H1 (cell line): ENCODE results near the gene LPO. TPM values are rescaled to one million over a fixed set of nuclear protein-coding genes. Genes with fewer than 3 reads are reported as not detected.

Source experiments
- CTCF ChIA-PET: fragments of 300-600 bp; sonication (Branson Sonifier 250); formaldehyde crosslinking; loops from one replicate; lab custom pipeline; 2021; ENCODE audit not compliant: partially characterized antibody; lab: Charles Lee
- POLR2A ChIA-PET: fragments of 300-600 bp; sonication (Branson Sonifier 250); formaldehyde crosslinking; loops from one replicate; lab custom pipeline; 2021; ENCODE audit warnings: inconsistent platforms; ENCODE audit not compliant: partially characterized antibody; lab: Charles Lee
- DNase-seq, 2 experiments: peaks; one replicate each; pipeline versions ENCODE4 v3.0.0 to v3.0.0-alpha.2; 2010 to 2022; ENCODE audit warnings: low spot score in 2 of 2, low read depth in 1 of 2, mixed read lengths in 1 of 2
- FAIRE-seq: peaks from 2 replicates; lab custom pipeline; 2011; peaks lifted over from hg19 to GRCh38; lab: Jason Lieb, UNC
- H2AFZ ChIP-seq: 2 replicates; pipeline ENCODE4 v1.8.1; 2012; ENCODE audit warnings: low read length, inconsistent platforms
- H2AK5ac ChIP-seq: 2 replicates; pipeline ENCODE4 v1.6.1; 2013; ENCODE audit warnings: low read depth, low read length
- H2BK120ac ChIP-seq: replicated peaks from 2 replicates; pipeline ENCODE3; 2013; ENCODE audit warnings: low read depth, low read length, inconsistent platforms
- H2BK12ac ChIP-seq: 2 replicates; pipeline ENCODE4 v1.6.1; 2013; ENCODE audit warnings: low read depth, low read length
- H2BK15ac ChIP-seq: 2 replicates; pipeline ENCODE4 v1.6.1; 2013; ENCODE audit warnings: low read length
- H2BK20ac ChIP-seq: 2 replicates; pipeline ENCODE4 v1.6.1; 2013; ENCODE audit warnings: low read length
- H2BK5ac ChIP-seq: 2 replicates; pipeline ENCODE4 v1.6.1; 2013; ENCODE audit warnings: low read depth, low read length
- H3K14ac ChIP-seq: 2 replicates; pipeline ENCODE4 v1.6.1; 2013; ENCODE audit warnings: inconsistent platforms; ENCODE audit not compliant: insufficient read length
- H3K18ac ChIP-seq: 2 replicates; pipeline ENCODE4 v1.6.1; 2013; ENCODE audit warnings: low read length; ENCODE audit errors: extremely low read depth
- H3K23ac ChIP-seq: 2 replicates; pipeline ENCODE4 v1.6.1; 2013; ENCODE audit warnings: inconsistent platforms; ENCODE audit not compliant: insufficient read length
- H3K23me2 ChIP-seq: 2 replicates; pipeline ENCODE4 v1.6.1; 2013; ENCODE audit warnings: low read depth, low read length
- H3K27ac ChIP-seq: 2 replicates; pipeline ENCODE4 v1.6.1; 2011; ENCODE audit warnings: low read depth, low read length, inconsistent platforms
- H3K27me3 ChIP-seq, 4 experiments: replicated peaks in 1 of 4; 1 replicate in 1 of 4; 2 replicates in 3 of 4; pipeline versions ENCODE4 v1.6.1 to v1.8.1; 2011 to 2013; ENCODE audit warnings: low read length in 3 of 4, mild to moderate bottlenecking in 3 of 4, inconsistent platforms in 2 of 4, mixed read lengths in 2 of 4, moderate library complexity in 1 of 4; ENCODE audit not compliant: control insufficient read depth in 3 of 4, insufficient read depth in 3 of 4; ENCODE audit errors: extremely low read depth in 1 of 4
- H3K36me3 ChIP-seq, 4 experiments: 2 replicates each; pipeline versions ENCODE4 v1.6.1 to v1.8.1; 2011 to 2013; ENCODE audit warnings: mild to moderate bottlenecking in 4 of 4, low read length in 3 of 4, moderate library complexity in 2 of 4, control low read depth in 1 of 4, inconsistent platforms in 1 of 4; ENCODE audit not compliant: insufficient read depth in 4 of 4, control insufficient read depth in 2 of 4
- H3K4ac ChIP-seq: replicated peaks from 2 replicates; pipeline ENCODE3; 2013; ENCODE audit warnings: low read length, low read depth, mixed read lengths, inconsistent platforms; ENCODE audit not compliant: insufficient read length
- H3K4me1 ChIP-seq, 4 experiments: replicated peaks in 1 of 4; 1 replicate in 1 of 4; 2 replicates in 3 of 4; pipeline versions ENCODE4 v1.6.1 to v1.8.1; 2011 to 2013; ENCODE audit warnings: low read length in 3 of 4, inconsistent platforms in 2 of 4, mixed read lengths in 1 of 4; ENCODE audit not compliant: insufficient read depth in 4 of 4, control insufficient read depth in 3 of 4
- H3K4me2 ChIP-seq, 2 experiments: 2 replicates each; pipeline versions ENCODE4 v1.6.1 to v1.8.1; 2011 to 2013; ENCODE audit warnings: low read depth in 2 of 2, low read length in 2 of 2, control low read depth in 1 of 2, inconsistent platforms in 1 of 2, mild to moderate bottlenecking in 1 of 2; ENCODE audit not compliant: insufficient read depth in 1 of 2
- H3K4me3 ChIP-seq, 4 experiments: fragments of 200-600, 300-600 bp in 1 of 4; sonication (generic), shearing (Covaris generic), sonication (Bioruptor Twin) in 1 of 4; 2 replicates each; pipeline versions ENCODE4 v1.5.1 to v1.8.1; 2011 to 2016; ENCODE audit warnings: low read length in 4 of 4, low read depth in 3 of 4, control low read depth in 2 of 4, inconsistent platforms in 2 of 4, mild to moderate bottlenecking in 2 of 4, mixed read lengths in 1 of 4, moderate library complexity in 1 of 4; ENCODE audit not compliant: insufficient read depth in 2 of 4; ENCODE audit errors: extremely low read depth in 1 of 4
- H3K56ac ChIP-seq: replicated peaks from 2 replicates; pipeline ENCODE3; 2013; ENCODE audit warnings: low read depth, mild to moderate bottlenecking, mixed read lengths, low read length, inconsistent platforms; ENCODE audit not compliant: insufficient read length
- H3K79me1 ChIP-seq: 2 replicates; pipeline ENCODE4 v1.6.1; 2013; ENCODE audit warnings: low read depth, low read length, control low read depth
- H3K79me2 ChIP-seq, 2 experiments: 2 replicates each; pipeline versions ENCODE4 v1.6.1 to v1.8.1; 2012 to 2013; ENCODE audit warnings: low read length in 2 of 2, mild to moderate bottlenecking in 2 of 2, inconsistent platforms in 1 of 2; ENCODE audit not compliant: insufficient read depth in 2 of 2, control insufficient read depth in 1 of 2
- H3K9ac ChIP-seq, 4 experiments: replicated peaks in 1 of 4; 1 replicate in 1 of 4; 2 replicates in 3 of 4; pipeline versions ENCODE4 v1.6.1 to v1.8.1; 2011 to 2013; ENCODE audit warnings: low read depth in 3 of 4, low read length in 3 of 4, control low read depth in 2 of 4, mild to moderate bottlenecking in 2 of 4, moderate library complexity in 2 of 4, inconsistent platforms in 1 of 4; ENCODE audit errors: extremely low read depth in 1 of 4
- H3K9me3 ChIP-seq, 2 experiments: 2 replicates each; pipeline versions ENCODE4 v1.6.1 to v1.8.1; 2012 to 2013; ENCODE audit warnings: mild to moderate bottlenecking in 2 of 2, moderate library complexity in 2 of 2, control low read depth in 1 of 2, inconsistent platforms in 1 of 2, low read depth in 1 of 2, low read length in 1 of 2, mixed read lengths in 1 of 2; ENCODE audit not compliant: insufficient read depth in 2 of 2
- H4K20me1 ChIP-seq, 2 experiments: replicated peaks in 1 of 2; 2 replicates each; pipeline versions ENCODE3 to v1.8.1; 2011 to 2013; ENCODE audit warnings: inconsistent platforms in 2 of 2, low read length in 2 of 2, mild to moderate bottlenecking in 1 of 2; ENCODE audit not compliant: insufficient read depth in 2 of 2, control insufficient read depth in 1 of 2
- H4K5ac ChIP-seq: 2 replicates; pipeline ENCODE4 v1.6.1; 2013; ENCODE audit warnings: low read length, low read depth, mixed read lengths, inconsistent platforms; ENCODE audit not compliant: insufficient read length
- H4K8ac ChIP-seq: 2 replicates; pipeline ENCODE4 v1.8.0; 2013; ENCODE audit warnings: mild to moderate bottlenecking, moderate library complexity, low read length, inconsistent platforms; ENCODE audit not compliant: insufficient read depth; ENCODE audit errors: extremely low read depth
- H4K91ac ChIP-seq: replicated peaks from 2 replicates; pipeline ENCODE3; 2013; ENCODE audit warnings: low read length, mixed read lengths, inconsistent platforms; ENCODE audit not compliant: insufficient read length
- CEBPB ChIP-seq: IDR thresholded peaks from 2 replicates; pipeline ENCODE4 v1.6.1; 2012; ENCODE audit warnings: low read depth, low read length
- E2F6 ChIP-seq: IDR thresholded peaks from 2 replicates; pipeline ENCODE4 v1.6.1; 2012; ENCODE audit warnings: inconsistent platforms
- ZNF274 ChIP-seq: IDR thresholded peaks from 2 replicates; pipeline ENCODE4 v1.7.0; 2012; ENCODE audit warnings: low read length, borderline replicate concordance; ENCODE audit errors: extremely low read depth
- WGBS, 2 experiments: shearing (Covaris generic) in 1 of 2; methylation state at CpG; one replicate each; pipeline versions ENCODE4 v1.1.6 to v1.1.7; 2013 to 2015; ENCODE audit warnings: low lambda C conversion rate in 2 of 2, mixed read lengths in 2 of 2, inconsistent platforms in 1 of 2, low coverage in 1 of 2, missing lambda C conversion rate in 1 of 2; ENCODE audit not compliant: insufficient replicate concordance in 2 of 2, insufficient coverage in 1 of 2, insufficient read length in 1 of 2; ENCODE audit errors: extremely low coverage in 1 of 2, missing lambda C conversion rate in 1 of 2; 5-methylcytosine and 5-hydroxymethylcytosine counted together
- polyA plus RNA-seq, 7 experiments: library from polyadenylated mRNA; depleted of rRNA in 3 of 7; stranded (reverse) in 5 of 7; unstranded in 2 of 7; fragments of >200 nt in 5 of 7; fragments of 200-250 nt in 2 of 7; gene quantifications; 1 replicate in 5 of 7; 2 replicates in 1 of 7; 4 replicates in 1 of 7; pipeline versions ENCODE4 v1.2.1 to v1.2.3, GENCODE V29; 2011 to 2013; ENCODE audit warnings: missing spikeins in 2 of 7, mixed read lengths in 2 of 7
- total RNA-seq: library from RNA; stranded (reverse); fragmentation: NEBNext Ultra II Directional; extraction: Animal tissue kit (Norgen Biotek cat#: 25700); gene quantifications from 2 replicates; pipeline ENCODE4 v1.2.1, GENCODE V29; 2021

The LPO gene
- total and polyA plus RNA-seq, 2 of the 8 experiments (the other 6 are each of a cell fraction or from before 2014, with no cell fraction given), result 0.38 to 0.52 TPM

GRCh38 chr17:58279016-58279711 is 40.8 kb downstream of the LPO start:
- ChIA-PET POLR2A (no interaction called here), CTCF (interaction anchor here (0.6 to 7.9 kb wide), 12 partner anchors 10 to 357 kb away, joined by 3 to 75 read pairs (median 6); partner anchors contain the start of gene RNF43)
- Histone ChIP-seq H2AK5ac (no peak overlapping the region), H3K79me2 (no peaks in the 10 kb centered on the region), H3K14ac (no peak overlapping the region), H3K9ac (no peak overlapping the region), H3K27ac (no peak overlapping the region), H3K4me1 (peaks cover 0 to 6% (median 2%) of the 10 kb centered on the region in 4 experiments; a peak in 4 of 7 replicates), H4K8ac (no peak overlapping the region), H4K91ac (peak overlapping the region; percentile 61), H3K4me3 (no peak overlapping the region), H3K56ac (no peak overlapping the region), H3K23me2 (no peaks in the 10 kb centered on the region), H2BK120ac (no peak overlapping the region), H3K4ac (no peak overlapping the region), H3K23ac (no peak overlapping the region), H3K9me3 (no peaks in the 10 kb centered on the region), H2BK5ac (0 out of 2 replicates have a peak overlapping the region, but pooled peaks have one; percentile 21), H4K5ac (no peak overlapping the region), H3K18ac (no peak overlapping the region), H3K27me3 (peaks cover 0 to 8% (median 0%) of the 10 kb centered on the region in 4 experiments; a peak in 3 of 7 replicates), H2BK20ac (no peak overlapping the region), H2BK15ac (peak overlapping the region; percentile 95; the same call in 1 of the 2 replicates), H3K79me1 (no peaks in the 10 kb centered on the region), H3K36me3 (no peaks in the 10 kb centered on the region), H3K4me2 (no peak overlapping the region; a peak in 1 of 4 replicates), H2BK12ac (no peak overlapping the region), H4K20me1 (no peaks in the 10 kb centered on the region), H2AFZ (peak overlapping the region; percentile 7; the same call in 1 of the 2 replicates)
- no peak for DNase-seq
- 87% methylated on average over 56 of the region's 60 CpGs; no CpG with 5 or more reads in 1 of the 2 experiments for WGBS, 2 experiments
- FAIRE-seq, result no peak
- no peak for TF ChIP-seq ZNF274
- TF ChIP-seq CEBPB, result no peak
- TF ChIP-seq E2F6, result peak; percentile 99
